Fibroblast of mammary gland (primary cell): ENCODE measurements around the gene PFDN5.
"Not testable (repeated sequence)": the region's sequence is repeated elsewhere in the genome, so short reads cannot be mapped to it uniquely, and the experiment has no call there.

ENCODE experiments used
- DNase-seq: peaks from one replicate; pipeline ENCODE4 v3.0.0-alpha.2; 2010; ENCODE audit warnings: low read depth
- H3K4me3 ChIP-seq: 2 replicates; pipeline ENCODE4 v1.5.1; 2011; ENCODE audit warnings: low read depth, mild to moderate bottlenecking, low read length, moderate library complexity; ENCODE audit not compliant: control insufficient read depth
- CTCF ChIP-seq: conservative IDR thresholded peaks from 2 replicates; pipeline ENCODE4 v1.5.1; 2011; ENCODE audit warnings: low read depth, low read length, inconsistent platforms; ENCODE audit not compliant: control insufficient read depth, insufficient read depth

Gene PFDN5

GRCh38 chr12:53327435-53328042 is 32.2 kb downstream of the PFDN5 start:
- no peak overlapping the region for H3K4me3 ChIP-seq
- peak; percentile 30 for TF ChIP-seq CTCF
- DNase-seq: peak; percentile 34

GRCh38 chr12:53328043-53328435 is 32.7 kb downstream of the PFDN5 start:
- no peak overlapping the region for H3K4me3 ChIP-seq
- DNase-seq: no peak
- TF ChIP-seq CTCF: no peak

GRCh38 chr12:53330671-53331070 is 35.3 kb downstream of the PFDN5 start:
- TF ChIP-seq CTCF: no peak
- no peak overlapping the region for H3K4me3 ChIP-seq
- no peak for DNase-seq

GRCh38 chr12:53332339-53332738 is 37.0 kb downstream of the PFDN5 start:
- not testable (repeated sequence) for H3K4me3 ChIP-seq, DNase-seq

- no peak overlapping the region for H3K4me3 ChIP-seq
- DNase-seq: no peak
- no peak for TF ChIP-seq CTCF
Measured at GRCh38 chr12:53332744-53333143, 37.4 kb downstream of the PFDN5 start.

GRCh38 chr12:53333289-53333688 is 37.9 kb downstream of the PFDN5 start:
- H3K4me3 ChIP-seq: no peak overlapping the region
- TF ChIP-seq CTCF: no peak
- no peak for DNase-seq

- TF ChIP-seq CTCF: no peak
- H3K4me3 ChIP-seq: no peak overlapping the region
- no peak for DNase-seq
Measured at GRCh38 chr12:53333845-53334244, 38.5 kb downstream of the PFDN5 start.

GRCh38 chr12:53334822-53335221 is 39.5 kb downstream of the PFDN5 start:
- no peak overlapping the region for H3K4me3 ChIP-seq
- DNase-seq: no peak
- no peak for TF ChIP-seq CTCF
